ENCODE measurements around the gene DIP2C.
"Not testable (repeated sequence)": the region's sequence is repeated elsewhere in the genome, so short reads cannot be mapped to it uniquely, and the experiment has no call there.

DIP2C gene

DNA sequence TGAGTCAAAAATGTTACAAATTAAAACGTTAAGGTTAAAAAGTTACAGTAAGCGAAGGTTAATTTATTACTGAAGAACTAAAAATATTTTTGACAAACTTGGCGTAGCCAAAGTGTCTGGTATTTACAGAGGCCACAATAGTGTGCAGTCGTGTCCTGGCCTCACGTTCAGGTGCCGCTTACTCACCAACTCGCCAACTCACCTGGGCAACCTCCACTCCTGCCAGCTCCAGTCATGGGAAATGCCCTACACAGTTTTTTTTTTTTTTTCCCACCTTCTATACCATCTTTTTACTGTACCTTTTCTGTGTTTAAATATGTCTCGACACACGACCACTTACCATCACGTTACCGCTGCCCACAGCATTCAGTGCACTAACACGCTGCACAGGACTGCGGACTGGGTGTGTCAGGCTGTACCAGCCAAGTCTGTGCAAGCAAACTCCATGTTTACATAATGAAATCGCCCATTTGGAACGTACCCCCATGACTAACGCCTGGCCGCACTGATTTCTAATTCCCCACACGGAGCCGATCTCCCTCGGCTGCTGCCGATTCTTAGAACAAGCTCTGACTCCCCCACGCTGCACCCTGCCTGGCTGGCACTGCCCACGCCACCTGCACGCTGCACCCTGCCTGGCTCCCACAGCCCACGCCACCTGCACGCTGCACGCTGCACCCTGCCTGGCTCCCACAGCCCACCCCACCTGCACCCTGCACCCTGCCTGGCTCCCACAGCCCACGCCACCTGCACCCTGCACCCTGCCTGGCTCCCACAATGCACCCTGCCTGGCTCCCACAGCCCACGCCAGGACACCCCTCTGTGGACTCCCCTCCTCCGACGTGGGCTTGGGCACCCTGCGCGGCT, 351.1 kb downstream of the DIP2C start:
- DNase-seq = no peak

DNA sequence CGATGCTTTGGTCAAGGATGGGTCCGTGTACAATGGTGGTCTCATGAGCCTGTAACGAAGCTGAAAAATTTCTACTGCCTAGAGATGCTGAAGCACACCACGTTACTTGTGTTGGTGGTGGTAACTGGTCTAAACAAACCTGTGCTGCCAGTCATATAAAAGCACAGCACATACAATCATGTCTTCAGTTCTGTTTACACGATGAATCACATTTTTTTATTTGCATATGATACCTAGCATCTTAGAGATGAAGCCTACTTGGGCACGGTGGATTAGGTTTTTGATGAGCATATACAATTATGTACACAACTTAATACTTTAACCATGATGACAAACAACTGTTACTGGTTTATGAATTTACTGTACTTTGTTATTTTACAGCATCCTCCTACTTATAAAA, 353.2 kb downstream of the DIP2C start:
- DNase-seq = no peak

DNA sequence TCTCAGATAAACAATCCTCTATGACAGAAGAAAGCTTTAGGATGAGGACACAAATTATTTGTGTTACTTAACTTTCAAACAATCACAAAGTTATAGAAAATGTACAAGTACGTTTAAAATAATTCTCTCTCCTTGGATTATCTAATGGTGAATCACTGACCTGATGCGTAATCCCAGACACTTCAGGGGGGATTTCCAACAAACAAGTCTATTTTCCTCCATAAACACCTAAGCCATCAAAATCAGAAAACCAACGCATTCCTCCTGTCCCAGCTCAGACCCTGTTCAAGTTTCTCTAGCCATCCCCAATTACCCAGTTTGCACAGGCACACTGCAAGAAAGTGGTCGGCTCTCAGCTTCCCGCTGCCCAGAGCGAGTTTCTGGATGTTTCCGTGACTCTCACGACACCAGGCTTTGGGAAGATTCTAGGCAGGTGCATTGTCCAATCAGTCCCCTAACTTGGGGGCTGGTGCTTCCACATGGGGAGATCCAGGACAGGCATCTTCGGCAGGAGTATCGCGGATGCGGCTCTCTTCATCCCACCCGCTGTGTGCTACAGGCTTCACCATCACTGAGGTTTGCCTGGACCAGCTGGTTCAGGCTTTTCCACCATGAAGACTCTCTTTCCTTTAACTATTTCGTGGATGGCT, 354.2 kb downstream of the DIP2C start:
- no peak for DNase-seq

DNA sequence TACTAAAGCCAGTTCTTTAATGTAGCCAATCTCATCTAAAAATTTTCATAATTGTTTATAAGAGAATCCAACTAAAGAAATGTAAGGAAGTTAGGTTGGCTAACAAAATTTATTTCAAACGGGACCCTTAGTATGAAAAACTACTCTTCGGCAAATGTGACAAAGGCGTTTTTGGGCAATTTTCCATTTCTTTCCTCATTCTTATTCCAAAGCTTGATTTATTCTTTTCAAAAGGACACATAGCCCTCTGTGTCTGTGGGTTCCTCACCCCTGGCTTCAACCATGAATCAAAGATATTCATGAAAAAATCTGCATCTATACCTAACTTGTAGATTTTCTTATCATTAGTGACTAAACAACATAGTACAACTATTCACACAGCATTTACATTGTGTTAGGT, 358.3 kb downstream of the DIP2C start:
- peak; percentile 1 for DNase-seq

DNA sequence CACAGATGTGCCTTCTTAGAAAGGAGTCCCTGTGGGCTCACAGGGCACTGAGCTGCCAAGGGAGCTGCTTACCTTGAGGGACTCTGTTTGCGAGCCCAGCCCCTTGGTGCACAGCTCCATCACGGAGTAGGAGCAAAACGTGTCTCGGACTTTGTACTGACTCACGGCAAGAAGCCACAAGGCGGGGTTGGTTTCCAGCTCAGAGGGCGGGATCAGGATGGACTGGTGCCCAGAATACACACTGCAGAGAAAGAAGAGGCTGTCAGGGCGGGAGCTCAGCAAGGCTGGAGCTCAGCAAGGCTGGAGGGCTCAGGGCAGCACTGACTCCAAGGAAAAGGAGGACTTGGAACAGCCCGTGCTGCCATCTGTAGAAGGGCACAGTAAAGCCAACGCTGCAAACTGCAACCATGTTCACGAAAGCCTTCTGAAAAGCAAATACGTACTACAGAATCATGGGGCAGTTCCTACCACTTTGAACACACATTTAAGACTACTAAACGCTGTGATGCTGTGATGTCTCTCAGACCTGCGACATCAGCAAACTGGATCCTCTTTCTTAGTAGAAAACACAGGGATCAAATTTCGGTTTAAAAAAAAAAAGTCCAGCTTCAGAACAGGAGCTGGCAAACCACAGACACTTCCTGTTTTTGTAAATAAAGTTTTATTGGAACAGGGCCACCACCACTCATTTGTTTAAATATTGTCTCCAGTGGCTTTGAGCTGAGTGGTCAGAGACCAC, 359.9 kb downstream of the DIP2C start:
- peak; percentile 96 for DNase-seq

DNA sequence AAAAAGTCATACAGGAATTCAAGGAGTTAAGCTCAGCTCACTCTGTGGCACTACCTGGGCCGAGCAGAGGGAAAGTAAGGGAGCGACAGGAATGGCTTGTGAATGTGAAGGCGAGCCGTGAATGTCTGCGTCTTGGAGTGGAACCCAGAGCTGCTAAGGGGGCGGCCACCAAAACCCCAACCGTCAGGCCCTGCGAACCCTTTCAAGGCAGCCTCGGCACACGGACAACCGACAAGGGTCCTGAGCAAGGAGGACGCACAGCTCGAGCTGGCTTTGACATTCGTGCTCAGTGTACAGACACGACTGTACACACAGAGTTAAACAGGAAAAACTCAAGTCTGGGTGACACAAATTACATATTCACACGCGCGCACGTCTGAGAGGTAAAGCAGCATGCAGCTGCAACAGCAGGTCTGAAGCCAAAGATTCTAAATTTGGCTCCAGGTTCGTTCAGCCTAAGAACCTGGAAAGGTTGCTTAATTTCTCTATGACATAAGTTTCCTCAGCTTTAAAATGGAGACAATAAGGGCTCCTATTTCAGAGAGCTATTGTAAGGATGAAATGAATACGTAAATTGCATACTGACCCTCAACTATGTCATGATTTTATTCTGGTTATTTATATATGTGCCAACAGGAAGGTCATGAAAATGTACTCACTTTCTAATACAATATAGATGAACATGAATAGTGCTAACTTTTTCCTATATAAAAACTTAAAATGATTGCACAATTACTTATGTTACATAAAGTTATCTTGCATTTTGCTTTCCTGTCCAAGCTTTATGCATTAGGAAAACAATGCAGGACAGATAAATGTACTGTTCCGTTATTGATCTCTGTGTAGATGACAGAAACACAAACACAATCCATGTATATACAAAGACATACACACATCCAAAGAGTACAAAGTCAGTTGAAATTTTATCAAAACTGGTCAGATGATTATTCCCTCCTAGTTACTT, 361.3 kb downstream of the DIP2C start:
- peak; percentile 28 for DNase-seq

DNA sequence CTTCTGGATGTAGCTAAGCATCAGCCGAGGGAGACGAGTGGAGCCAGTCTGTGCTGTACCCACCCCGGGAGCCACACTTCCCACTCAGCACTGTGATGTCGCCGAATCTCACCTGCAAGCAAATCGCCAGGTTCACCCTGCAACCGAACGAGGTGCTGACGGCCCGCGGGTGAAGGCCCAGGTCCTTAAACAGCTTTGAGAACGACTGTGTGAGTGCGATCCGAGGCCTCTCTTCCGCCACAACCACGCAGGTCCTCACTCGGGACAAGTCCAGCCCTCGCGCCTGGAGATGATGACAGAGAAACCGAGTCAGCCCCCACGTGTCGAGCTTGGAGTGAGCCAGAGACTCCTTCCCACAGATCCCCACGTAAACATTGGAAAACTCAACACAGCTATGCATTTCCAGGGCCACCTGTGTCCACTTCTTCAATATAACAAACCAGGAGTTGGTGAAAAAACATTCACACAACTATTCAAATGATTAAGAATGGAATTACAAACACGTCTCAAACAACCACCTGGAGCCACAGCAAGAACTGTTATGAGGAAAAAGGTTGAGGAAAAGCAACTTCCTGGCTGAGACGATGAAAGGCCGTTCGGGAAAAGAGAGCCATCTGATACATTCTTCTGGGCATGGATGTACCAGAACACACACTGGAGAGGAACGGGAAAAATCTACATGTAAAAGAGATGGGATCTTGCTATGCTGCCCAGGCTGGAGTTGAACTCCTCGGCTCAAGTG, 362.4 kb downstream of the DIP2C start:
- peak; percentile 10 for DNase-seq

DNA sequence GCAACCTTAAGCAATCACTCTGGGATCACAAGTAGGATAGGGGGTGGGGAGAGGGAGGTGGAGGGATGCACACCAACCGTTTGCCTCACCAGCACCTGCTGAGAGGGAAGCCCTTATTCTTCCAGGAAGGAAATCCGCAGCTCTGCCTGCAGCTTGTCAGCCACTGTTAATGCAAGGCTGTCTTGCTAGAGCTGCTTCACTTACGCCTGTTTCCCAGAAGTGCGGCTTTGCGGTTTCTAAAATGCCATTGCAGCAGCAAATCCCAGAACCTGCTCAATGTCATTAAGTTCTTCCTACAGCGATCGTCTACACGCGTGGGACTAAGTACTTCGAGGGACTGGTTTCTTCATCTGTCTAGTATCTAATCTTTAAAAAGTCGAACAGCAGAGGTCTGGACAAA, 363.1 kb downstream of the DIP2C start:
- peak; percentile 5 for DNase-seq

DNA sequence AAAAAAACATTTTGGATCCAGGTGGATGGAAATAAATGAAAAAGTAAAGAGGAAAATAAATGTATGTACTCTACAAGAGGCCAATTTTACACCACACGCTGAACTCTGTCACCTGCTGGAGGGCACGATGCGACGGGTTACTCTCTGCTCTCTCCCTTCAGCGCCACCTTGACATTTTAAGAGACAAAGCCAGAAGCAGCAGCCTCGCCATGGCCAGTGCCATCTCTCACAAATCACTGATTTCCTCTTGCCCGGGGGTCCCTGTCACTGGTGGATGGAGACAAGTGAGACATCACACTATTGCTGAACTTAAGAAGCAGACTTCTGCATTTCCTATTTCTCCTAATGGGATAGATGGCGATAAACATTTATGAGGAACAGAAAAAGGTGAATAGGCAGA, 364.2 kb downstream of the DIP2C start:
- peak; percentile 6 for DNase-seq

DNA sequence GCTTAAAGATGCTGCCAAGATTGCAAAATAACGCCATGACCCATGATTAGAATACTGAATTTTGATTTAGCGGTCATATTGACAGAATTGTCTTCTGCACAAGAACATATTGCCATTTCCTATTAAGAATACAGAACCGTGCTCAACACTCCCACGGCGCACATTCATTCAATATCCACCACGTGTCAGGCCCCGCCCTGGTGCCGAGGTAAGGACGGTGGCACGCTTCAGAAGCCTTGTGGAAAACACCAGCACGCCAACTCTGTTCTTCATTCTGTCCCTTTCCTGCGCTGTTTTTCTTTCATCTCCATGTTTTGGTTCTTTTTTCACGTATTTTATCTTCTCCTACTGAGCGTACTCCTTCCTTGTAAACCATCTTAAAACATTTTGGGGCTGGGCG, 364.9 kb downstream of the DIP2C start:
- DNase-seq = peak; percentile 5

DNA sequence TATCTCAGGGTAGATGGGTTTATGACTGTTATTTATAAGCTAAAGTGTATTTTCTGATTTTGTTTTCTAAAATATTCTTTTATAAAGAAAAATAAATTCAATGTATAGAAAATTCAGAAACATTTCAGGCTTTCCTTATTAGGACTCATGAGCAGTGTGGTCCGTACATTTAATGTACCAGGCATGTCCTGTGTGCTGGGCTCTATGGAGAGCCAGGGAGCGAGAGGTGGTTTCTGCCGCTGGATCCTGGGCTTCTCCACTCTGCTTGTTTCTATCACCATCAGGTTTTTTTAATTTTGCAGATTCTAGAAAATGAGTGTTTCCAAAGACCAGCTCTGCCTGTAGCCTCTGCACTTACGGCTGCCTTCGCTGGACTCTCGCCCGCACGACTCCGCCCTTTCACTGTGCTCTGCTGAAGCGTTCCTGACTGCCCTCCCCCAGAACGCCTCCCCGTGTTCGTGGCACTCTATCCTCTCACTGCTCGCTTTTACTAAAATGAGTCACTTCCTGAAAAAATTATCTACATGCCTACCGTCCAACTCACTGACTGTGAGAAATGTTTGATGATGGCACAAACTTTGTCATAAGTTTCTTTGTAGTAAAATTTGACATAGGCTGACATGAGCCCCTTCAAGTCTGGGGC, 365.7 kb downstream of the DIP2C start:
- peak; percentile 81 for DNase-seq

DNA sequence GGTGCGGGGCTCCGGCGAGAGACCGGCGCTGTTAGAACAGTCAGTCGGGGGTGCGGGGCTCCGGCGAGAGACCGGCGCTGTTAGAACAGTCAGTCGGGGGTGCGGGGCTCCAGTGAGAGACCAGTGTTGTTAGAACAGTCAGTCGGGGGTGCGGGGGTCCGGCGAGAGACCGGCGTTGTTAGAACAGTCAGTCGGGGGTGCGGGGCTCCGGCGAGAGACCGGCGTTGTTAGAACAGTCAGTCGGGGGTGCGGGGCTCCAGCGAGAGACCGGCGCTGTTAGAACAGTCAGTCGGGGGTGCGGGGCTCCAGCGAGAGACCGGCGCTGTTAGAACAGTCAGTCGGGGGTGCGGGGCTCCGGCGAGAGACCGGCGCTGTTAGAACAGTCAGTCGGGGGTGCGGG, 366.4 kb downstream of the DIP2C start:
- not testable (repeated sequence) for DNase-seq

DNA sequence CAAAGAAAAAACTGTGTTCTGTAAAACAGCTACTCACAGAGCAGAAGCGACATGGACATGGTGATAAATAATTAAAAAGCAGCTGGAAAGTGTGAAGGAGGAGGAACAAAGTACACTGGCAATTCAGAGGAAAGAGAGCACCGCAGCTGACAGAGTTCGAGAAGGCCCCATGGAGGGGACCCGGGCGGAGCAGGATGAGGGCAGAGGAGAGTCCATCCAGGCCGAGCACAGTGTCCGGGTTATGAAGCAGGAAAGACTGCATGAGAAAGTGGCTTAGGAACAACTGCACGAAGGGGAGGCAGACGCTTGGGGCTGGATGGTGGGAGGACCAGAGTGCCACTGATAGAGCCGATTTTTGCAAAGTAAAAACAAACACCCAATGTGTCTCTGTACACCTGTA, 368.7 kb downstream of the DIP2C start:
- DNase-seq = no peak

DNA sequence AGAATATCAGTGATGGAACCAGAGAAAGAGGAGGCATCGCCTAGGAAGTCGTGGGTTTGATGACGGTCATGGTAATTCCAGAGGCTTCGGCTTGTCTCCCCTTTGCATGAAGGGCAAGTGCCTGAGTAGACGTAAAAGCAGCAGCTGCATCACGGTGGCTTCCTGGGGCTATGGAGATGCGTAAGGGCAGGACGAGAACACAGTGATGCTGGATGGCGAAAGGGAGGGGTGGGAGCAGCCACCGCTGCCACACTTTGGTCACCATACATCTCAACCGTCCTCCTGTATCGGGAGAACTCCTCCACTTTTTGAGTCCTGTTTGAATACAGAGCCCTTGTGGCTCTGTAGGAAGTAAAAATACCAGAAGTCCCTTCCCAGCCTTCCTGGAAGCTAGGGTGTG, 371.5 kb downstream of the DIP2C start:
- no peak for DNase-seq

DNA sequence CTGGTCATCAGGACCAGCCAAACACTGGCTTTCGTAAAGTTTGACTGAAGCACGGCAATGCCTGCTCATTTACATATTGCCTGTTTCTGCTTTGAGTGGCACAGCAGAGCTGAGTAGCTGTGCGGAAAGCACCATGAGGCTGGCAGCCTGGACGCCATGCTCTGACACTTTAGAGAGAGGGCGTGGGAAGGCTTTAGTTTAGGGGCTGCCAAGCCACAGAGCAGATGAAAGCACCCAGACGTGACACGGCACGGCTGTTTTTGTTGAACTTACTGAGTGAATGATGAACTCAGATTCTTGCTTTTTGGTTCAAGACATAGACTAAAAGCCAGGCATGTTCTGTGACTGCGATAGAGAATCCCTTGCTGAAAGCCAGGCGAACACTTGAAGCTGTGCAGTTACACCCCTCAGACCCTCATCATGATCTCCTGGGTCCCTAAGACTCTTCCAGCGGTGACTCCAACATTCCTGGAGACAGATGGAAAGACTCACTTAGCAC, 372.1 kb downstream of the DIP2C start:
- DNase-seq = peak; percentile 55

DNA sequence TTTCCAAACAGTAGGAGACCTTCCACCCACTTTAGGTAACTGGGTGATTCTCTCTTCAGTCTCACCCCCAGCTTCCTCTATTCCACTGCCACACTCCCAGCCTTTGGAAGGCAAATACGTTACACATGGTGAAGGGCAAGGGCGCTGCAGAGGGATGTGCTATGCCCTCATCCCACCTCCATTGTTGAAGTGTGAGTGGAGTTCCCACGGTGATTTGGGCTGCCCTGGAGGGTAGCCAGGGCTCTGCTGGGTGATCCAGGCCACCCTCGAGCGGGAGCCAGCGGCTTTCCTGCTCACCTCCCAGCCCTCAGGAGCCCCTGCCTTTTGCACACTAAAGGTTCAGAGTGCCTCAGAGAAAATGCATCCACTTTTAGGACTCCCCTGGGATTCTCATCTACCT, 373.1 kb downstream of the DIP2C start:
- no peak for DNase-seq

DNA sequence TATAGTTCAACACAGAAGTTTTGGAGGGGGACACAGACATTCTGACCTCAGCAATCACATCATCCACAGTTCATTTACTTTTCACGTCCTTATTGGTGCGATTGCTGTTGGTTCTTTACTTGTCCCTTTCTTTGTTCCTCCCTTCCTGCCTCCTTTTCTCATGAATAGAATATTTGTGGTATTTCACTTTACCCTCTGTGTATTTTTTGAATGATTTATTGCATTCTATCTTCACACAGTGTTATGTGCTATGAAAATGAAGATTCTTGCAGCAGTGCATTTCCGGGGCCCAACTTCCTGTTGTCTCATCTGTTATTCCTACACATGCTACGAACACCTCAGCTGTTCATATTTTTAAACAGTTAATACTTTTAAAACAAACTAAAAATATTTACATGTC, 374.6 kb downstream of the DIP2C start:
- no peak for DNase-seq

DNA sequence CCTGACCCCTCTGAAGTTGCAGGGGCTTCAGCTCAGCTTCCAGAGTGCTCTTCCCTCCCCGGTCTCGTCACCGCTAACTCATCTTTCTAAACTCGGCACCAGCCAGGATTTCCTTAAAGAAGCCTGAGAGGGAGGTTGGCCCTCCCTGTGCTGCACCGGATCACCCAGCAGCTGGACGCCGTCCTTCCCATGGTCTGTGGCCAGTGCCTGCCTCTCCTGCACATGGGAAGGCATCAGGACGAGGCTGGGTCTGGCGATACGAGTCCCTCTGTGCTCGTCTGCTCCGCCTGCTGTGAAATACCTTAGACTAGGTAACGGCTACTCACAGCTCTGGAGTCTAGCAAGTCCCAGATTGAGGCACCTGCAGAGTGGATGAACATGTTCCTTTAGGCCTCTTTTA, 375.1 kb downstream of the DIP2C start:
- no peak for DNase-seq

DNA sequence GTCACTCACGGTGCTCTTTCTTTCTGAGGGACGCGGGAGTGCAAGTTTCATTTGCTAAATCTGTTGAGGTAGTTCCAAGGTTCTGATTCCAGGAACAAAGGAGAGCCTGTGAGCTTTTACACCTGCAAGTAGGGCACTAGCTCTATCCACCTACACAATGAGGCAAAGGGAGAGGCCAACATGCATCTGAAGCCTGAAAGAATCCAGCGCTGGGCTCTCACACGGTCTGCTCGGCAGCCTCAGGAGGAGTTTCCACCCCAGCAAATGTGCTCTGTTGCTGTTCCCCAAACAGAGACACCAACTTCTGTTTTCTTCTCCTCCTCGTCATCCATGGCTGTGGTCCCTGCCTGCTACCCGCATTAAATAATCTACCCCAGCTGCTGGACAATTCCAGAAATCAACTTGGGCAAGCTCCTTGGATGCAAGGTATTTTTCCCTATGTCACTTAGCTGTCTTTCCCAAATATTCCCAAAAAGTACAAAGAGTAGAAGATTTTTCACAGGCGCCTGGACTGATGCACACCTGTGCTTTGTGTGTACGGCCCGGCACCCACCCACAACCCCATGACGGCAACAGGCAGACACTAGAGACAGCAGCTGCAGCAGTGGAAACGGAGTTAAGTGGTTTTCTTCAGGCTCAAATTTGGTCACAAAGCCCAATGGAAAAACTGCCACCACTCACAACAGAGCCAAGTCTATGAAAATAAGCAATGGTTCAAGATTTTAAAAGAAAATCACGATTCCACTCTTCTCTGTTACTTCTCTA, 377.4 kb downstream of the DIP2C start:
- DNase-seq = no peak

DNA sequence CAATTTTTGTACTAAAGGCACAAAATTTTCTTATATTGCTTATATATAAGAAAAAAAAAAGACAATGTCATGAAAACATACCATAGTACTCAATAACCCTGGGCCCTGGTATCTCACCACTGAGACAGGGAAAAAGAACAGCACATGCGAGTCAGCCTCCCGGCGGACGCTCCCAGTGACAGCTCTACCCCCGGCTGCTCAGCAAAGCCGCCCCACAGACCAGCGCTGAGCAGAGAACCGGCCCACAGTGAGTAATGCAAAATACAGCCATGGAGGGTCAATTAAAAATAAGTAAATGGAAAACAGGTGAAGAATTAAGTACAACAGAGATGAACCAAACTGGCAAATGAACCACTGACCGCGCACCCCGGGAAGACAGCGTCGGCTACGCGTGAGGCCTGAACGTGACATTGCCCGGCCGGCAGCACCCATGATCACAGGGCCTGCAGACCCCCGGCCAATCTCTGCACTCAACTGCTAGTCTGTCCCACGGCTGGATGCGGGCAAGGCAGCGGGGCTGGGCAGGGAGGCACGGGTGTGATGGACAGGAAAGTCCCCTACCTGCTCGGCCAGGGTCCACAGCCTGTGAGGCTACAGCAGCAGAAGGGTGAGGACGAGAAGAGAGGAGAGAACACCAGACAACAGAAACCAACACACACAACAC, 378.4 kb downstream of the DIP2C start:
- no peak for DNase-seq
